HepG2 (cell line): ENCODE data around the gene ODC1. TPM values are rescaled to one million over a fixed set of nuclear protein-coding genes. Genes with fewer than 3 reads are reported as not detected.

ENCODE experiments used
- DNMT1 ChIP-seq: sonication (generic); formaldehyde crosslinking; IDR thresholded peaks from 2 replicates; pipeline ENCODE4 v1.5.1; 2020; ENCODE audit warnings: mild to moderate bottlenecking, missing genetic modification reagents
- FLYWCH1 ChIP-seq: sonication (generic); formaldehyde crosslinking; IDR thresholded peaks from 2 replicates; pipeline ENCODE4 v1.8.1; 2023; ENCODE audit warnings: mild to moderate bottlenecking, missing genetic modification reagents
- FOXO1 ChIP-seq: sonication (generic); formaldehyde crosslinking; IDR thresholded peaks from 2 replicates; pipeline ENCODE4 v1.4.0; 2020; ENCODE audit warnings: missing genetic modification reagents
- MED1 ChIP-seq: sonication (generic); formaldehyde crosslinking; IDR thresholded peaks from 2 replicates; pipeline ENCODE4 v1.4.0; 2020; ENCODE audit warnings: missing genetic modification reagents
- MTA1 ChIP-seq: sonication (generic); formaldehyde crosslinking; IDR thresholded peaks from 2 replicates; pipeline ENCODE4 v1.4.0; 2020; ENCODE audit warnings: missing genetic modification reagents, mild to moderate bottlenecking, borderline replicate concordance
- RBM39 ChIP-seq: fragments of 200-400 bp; formaldehyde crosslinking; IDR thresholded peaks from one replicate; pipeline ENCODE4 v1.6.1; 2018; ENCODE audit warnings: antibody characterized with exemption, mild to moderate bottlenecking, low read depth, low read length; ENCODE audit not compliant: poor library complexity, severe bottlenecking
- SAP130 ChIP-seq: IDR thresholded peaks from 2 replicates; pipeline ENCODE4 v1.6.1; 2016; ENCODE audit warnings: low read depth
- SMAD1 ChIP-seq: sonication (generic); formaldehyde crosslinking; IDR thresholded peaks from 2 replicates; pipeline ENCODE4 v1.4.0; 2020; ENCODE audit warnings: missing genetic modification reagents, low read depth, mild to moderate bottlenecking, borderline replicate concordance
- SMARCC2 ChIP-seq: fragments of 450-650 bp; IDR thresholded peaks from 2 replicates; pipeline ENCODE4 v1.6.1; 2017; ENCODE audit warnings: antibody characterized with exemption, mild to moderate bottlenecking
- ZBTB39 ChIP-seq: sonication (generic); formaldehyde crosslinking; IDR thresholded peaks from 2 replicates; pipeline ENCODE4 v1.5.0; 2020; ENCODE audit warnings: missing genetic modification reagents
- ZNF20 ChIP-seq: sonication (generic); formaldehyde crosslinking; IDR thresholded peaks from 2 replicates; pipeline ENCODE4 v1.4.0; 2020; ENCODE audit warnings: mild to moderate bottlenecking, moderate library complexity, missing genetic modification reagents
- ZNF230 ChIP-seq: sonication (generic); formaldehyde crosslinking; IDR thresholded peaks from 2 replicates; pipeline ENCODE4 v1.4.0; 2020; ENCODE audit warnings: mild to moderate bottlenecking, missing genetic modification reagents
- ZNF354B ChIP-seq: sonication (generic); formaldehyde crosslinking; IDR thresholded peaks from 2 replicates; pipeline ENCODE4 v1.8.0; 2022; ENCODE audit warnings: mild to moderate bottlenecking, missing genetic modification reagents
- ZNF460 ChIP-seq: sonication (generic); formaldehyde crosslinking; IDR thresholded peaks from 2 replicates; pipeline ENCODE4 v1.5.1; 2020; ENCODE audit warnings: missing genetic modification reagents, mild to moderate bottlenecking, borderline replicate concordance
- ZNF512B ChIP-seq: sonication (generic); formaldehyde crosslinking; IDR thresholded peaks from 2 replicates; pipeline ENCODE4 v1.5.1; 2020; ENCODE audit warnings: missing genetic modification reagents, mild to moderate bottlenecking, borderline replicate concordance
- ZNF572 ChIP-seq: sonication (generic); formaldehyde crosslinking; IDR thresholded peaks from 2 replicates; pipeline ENCODE4 v1.5.1; 2020; ENCODE audit warnings: mild to moderate bottlenecking, missing genetic modification reagents
- ZNF580 ChIP-seq: IDR thresholded peaks from 2 replicates; pipeline ENCODE4 v1.6.1; 2016; ENCODE audit warnings: low read depth, borderline replicate concordance
- ZSCAN30 ChIP-seq: sonication (generic); formaldehyde crosslinking; IDR thresholded peaks from 2 replicates; pipeline ENCODE4 v1.5.0; 2020; ENCODE audit warnings: mild to moderate bottlenecking, missing genetic modification reagents
- polyA plus RNA-seq, 8 experiments: library from polyadenylated mRNA; depleted of rRNA in 3 of 8; stranded (reverse) in 7 of 8; unstranded in 1 of 8; fragments of >200 nt; fragmentation: Illumina TruSeq in 4 of 8; extraction: Trizol in 4 of 8; gene quantifications; 2 replicates each; pipeline versions ENCODE4 v1.2.1 to v1.2.3, GENCODE V29; 2011 to 2016; ENCODE audit warnings: low read depth in 4 of 8, missing spikeins in 1 of 8, mixed read lengths in 1 of 8; ENCODE audit not compliant: insufficient read depth in 1 of 8
- total RNA-seq, 5 experiments: library from RNA; depleted of rRNA; stranded (reverse); fragments of >200 nt; fragmentation: Illumina TruSeq; extraction: Trizol; gene quantifications; 2 replicates each; pipeline ENCODE4 v1.2.3, GENCODE V29; 2016; ENCODE audit warnings: low read depth in 1 of 5
- TF ChIP-seq, protein P1 (sequence below): sonication (generic); formaldehyde crosslinking; IDR thresholded peaks from 2 replicates; pipeline ENCODE4 v1.8.0; 2022; ENCODE audit warnings: mild to moderate bottlenecking, missing genetic modification reagents; ENCODE audit not compliant: insufficient replicate concordance
- TF ChIP-seq, protein P2 (sequence below): sonication (generic); formaldehyde crosslinking; IDR thresholded peaks from 2 replicates; pipeline ENCODE4 v1.4.0; 2020; ENCODE audit warnings: missing genetic modification reagents, borderline replicate concordance

Gene ODC1
- total and polyA plus RNA-seq, 2 of the 13 experiments (the other 11 are each of a cell fraction or from before 2014, with no cell fraction given), result 142 to 371 TPM

GRCh38 chr2:10448576-10449485 lies 704 bp upstream of the ODC1 start (continued):
- no peak for TF ChIP-seq SMARCC2
- peak; percentile 30; the same call in 1 of the 2 replicates for TF ChIP-seq ZNF460
- TF ChIP-seq MTA1 (CRISPR knock-in tag), result peak; percentile 88
- peak; percentile 78; the same call in 1 of the 2 replicates for TF ChIP-seq ZNF20
- TF ChIP-seq ZNF354B (CRISPR knock-in tag), result peak; percentile 99
- TF ChIP-seq ZNF512B, result peak; percentile 60; the same call in 1 of the 2 replicates
- peak; percentile 93 for TF ChIP-seq RBM39
- peak; percentile 93 for TF ChIP-seq SAP130
- peak; percentile 95 for TF ChIP-seq DNMT1
- TF ChIP-seq ZNF572 (CRISPR knock-in tag), result peak; percentile 67; the same call in 1 of the 2 replicates
- TF ChIP-seq ZNF580 (CRISPR knock-in tag), result peak; percentile 99
- peak; percentile 86 for TF ChIP-seq FOXO1
- peak; percentile 98 for TF ChIP-seq FLYWCH1 (CRISPR knock-in tag)
- TF ChIP-seq ZBTB39, result peak; percentile 95
- TF ChIP-seq, protein P1, sequence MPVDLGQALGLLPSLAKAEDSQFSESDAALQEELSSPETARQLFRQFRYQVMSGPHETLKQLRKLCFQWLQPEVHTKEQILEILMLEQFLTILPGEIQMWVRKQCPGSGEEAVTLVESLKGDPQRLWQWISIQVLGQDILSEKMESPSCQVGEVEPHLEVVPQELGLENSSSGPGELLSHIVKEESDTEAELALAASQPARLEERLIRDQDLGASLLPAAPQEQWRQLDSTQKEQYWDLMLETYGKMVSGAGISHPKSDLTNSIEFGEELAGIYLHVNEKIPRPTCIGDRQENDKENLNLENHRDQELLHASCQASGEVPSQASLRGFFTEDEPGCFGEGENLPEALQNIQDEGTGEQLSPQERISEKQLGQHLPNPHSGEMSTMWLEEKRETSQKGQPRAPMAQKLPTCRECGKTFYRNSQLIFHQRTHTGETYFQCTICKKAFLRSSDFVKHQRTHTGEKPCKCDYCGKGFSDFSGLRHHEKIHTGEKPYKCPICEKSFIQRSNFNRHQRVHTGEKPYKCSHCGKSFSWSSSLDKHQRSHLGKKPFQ (CRISPR knock-in tag), result peak; percentile 94
- peak; percentile 100 for TF ChIP-seq ZNF230
- peak; percentile 95; the same call in 1 of the 2 replicates for TF ChIP-seq ZSCAN30
- TF ChIP-seq MED1, result peak; percentile 85
- peak; percentile 99 for TF ChIP-seq SMAD1
- TF ChIP-seq, protein P2, sequence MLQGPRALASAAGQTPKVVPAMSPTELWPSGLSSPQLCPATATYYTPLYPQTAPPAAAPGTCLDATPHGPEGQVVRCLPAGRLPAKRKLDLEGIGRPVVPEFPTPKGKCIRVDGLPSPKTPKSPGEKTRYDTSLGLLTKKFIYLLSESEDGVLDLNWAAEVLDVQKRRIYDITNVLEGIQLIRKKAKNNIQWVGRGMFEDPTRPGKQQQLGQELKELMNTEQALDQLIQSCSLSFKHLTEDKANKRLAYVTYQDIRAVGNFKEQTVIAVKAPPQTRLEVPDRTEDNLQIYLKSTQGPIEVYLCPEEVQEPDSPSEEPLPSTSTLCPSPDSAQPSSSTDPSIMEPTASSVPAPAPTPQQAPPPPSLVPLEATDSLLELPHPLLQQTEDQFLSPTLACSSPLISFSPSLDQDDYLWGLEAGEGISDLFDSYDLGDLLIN (CRISPR knock-in tag), result peak; percentile 73; the same call in 1 of the 2 replicates
